MM.1S (cell line): Measurements from ENCODE around the gene NCKAP5.
"Not testable (repeated sequence)": the region's sequence is repeated elsewhere in the genome, so short reads cannot be mapped to it uniquely, and the experiment has no call there.

Experiments
- DNase-seq: peaks from one replicate; pipeline ENCODE4 v3.0.0-alpha.2; 2015
- H2AFZ ChIP-seq: fragments of 300-600 bp; sonication (generic); 2 replicates; pipeline ENCODE4 v1.6.0; 2016; ENCODE audit warnings: antibody characterized with exemption, low read length
- H3F3A ChIP-seq: fragments of 300-600 bp; sonication (generic); 2 replicates; pipeline ENCODE4 v1.6.1; 2016; ENCODE audit warnings: mild to moderate bottlenecking, antibody characterized with exemption, low read length, moderate library complexity, mixed read lengths; ENCODE audit not compliant: insufficient read depth
- H3K27ac ChIP-seq: fragments of 300-600 bp; sonication (generic); 2 replicates; pipeline ENCODE4 v1.5.1; 2016; ENCODE audit warnings: mild to moderate bottlenecking, low read length
- H3K27me3 ChIP-seq: fragments of 300-600 bp; sonication (generic); replicated peaks from 2 replicates; pipeline ENCODE4 v1.6.0; 2016; ENCODE audit warnings: low read length; ENCODE audit not compliant: insufficient read depth
- H3K36me3 ChIP-seq: fragments of 300-600 bp; sonication (generic); replicated peaks from 2 replicates; pipeline ENCODE4 v1.6.1; 2016; ENCODE audit warnings: mild to moderate bottlenecking, low read length, mixed read lengths; ENCODE audit not compliant: insufficient read depth
- H3K4me1 ChIP-seq: fragments of 300-600 bp; sonication (generic); 2 replicates; pipeline ENCODE4 v1.6.1; 2016; ENCODE audit warnings: low read length, mixed read lengths
- H3K4me2 ChIP-seq: fragments of 300-600 bp; sonication (generic); 2 replicates; pipeline ENCODE4 v1.6.0; 2016; ENCODE audit warnings: low read depth, low read length
- H3K4me3 ChIP-seq: fragments of 300-600 bp; sonication (generic); 2 replicates; pipeline ENCODE4 v1.5.1; 2016; ENCODE audit warnings: low read length, mixed read lengths
- H3K79me2 ChIP-seq: fragments of 300-600 bp; sonication (generic); 2 replicates; pipeline ENCODE4 v1.6.1; 2016; ENCODE audit warnings: mixed run types, low read length, mixed read lengths
- H3K9ac ChIP-seq: fragments of 300-600 bp; sonication (generic); 2 replicates; pipeline ENCODE4 v1.6.1; 2016; ENCODE audit warnings: low read length, mixed read lengths
- H3K9me2 ChIP-seq: fragments of 300-600 bp; sonication (generic); replicated peaks from 2 replicates; pipeline ENCODE4 v1.6.1; 2016; ENCODE audit warnings: mild to moderate bottlenecking, low read length, mixed read lengths; ENCODE audit not compliant: insufficient read depth
- H3K9me3 ChIP-seq: fragments of 300-600 bp; sonication (generic); replicated peaks from 2 replicates; pipeline ENCODE4 v1.6.1; 2016; ENCODE audit warnings: mild to moderate bottlenecking, low read length, mixed read lengths; ENCODE audit not compliant: insufficient read depth
- H4K20me1 ChIP-seq: fragments of 300-600 bp; sonication (generic); 2 replicates; pipeline ENCODE4 v1.6.1; 2016; ENCODE audit warnings: mild to moderate bottlenecking, low read length, moderate library complexity, mixed read lengths; ENCODE audit not compliant: insufficient read depth
- CTCF ChIP-seq: fragments of 300-600 bp; sonication (generic); IDR thresholded peaks from 2 replicates; pipeline ENCODE4 v1.5.1; 2016; ENCODE audit warnings: antibody characterized with exemption, low read length, mixed read lengths
- EZH2 ChIP-seq: fragments of 300-600 bp; sonication (generic); optimal IDR thresholded peaks from 2 replicates; pipeline ENCODE3; 2017; ENCODE audit warnings: low read depth, mild to moderate bottlenecking, antibody characterized with exemption, low read length, mixed read lengths
- EZH2phosphoT487 ChIP-seq: fragments of 300-600 bp; sonication (generic); IDR thresholded peaks from 2 replicates; pipeline ENCODE4 v1.6.1; 2018; ENCODE audit warnings: antibody characterized with exemption, low read length

The NCKAP5 gene

GRCh38 chr2:133209325-133209724, 358.9 kb downstream of the NCKAP5 start:
- H3K9ac ChIP-seq, result no peak overlapping the region
- H3K9me3 ChIP-seq, result no peaks in the 10 kb centered on the region
- no peak overlapping the region for H3K27ac ChIP-seq
- DNase-seq, result no peak
- no peaks in the 10 kb centered on the region for H4K20me1 ChIP-seq
- H3F3A ChIP-seq, result no peaks in the 10 kb centered on the region
- H3K79me2 ChIP-seq, result no peaks in the 10 kb centered on the region
- no peak for TF ChIP-seq CTCF
- TF ChIP-seq EZH2, result no peak
- no peak for TF ChIP-seq EZH2phosphoT487
- H3K4me3 ChIP-seq, result no peak overlapping the region
- no peaks in the 10 kb centered on the region for H3K27me3 ChIP-seq
- H3K36me3 ChIP-seq, result no peaks in the 10 kb centered on the region
- no peak overlapping the region for H2AFZ ChIP-seq
- no peaks in the 10 kb centered on the region for H3K9me2 ChIP-seq
- H3K4me2 ChIP-seq, result no peak overlapping the region
- no peaks in the 10 kb centered on the region for H3K4me1 ChIP-seq

GRCh38 chr2:133206666-133207065, 361.6 kb downstream of the NCKAP5 start:
- not testable (repeated sequence) for H4K20me1 ChIP-seq, H3K4me2 ChIP-seq, H3K4me3 ChIP-seq, H3K9me2 ChIP-seq, H3K9me3 ChIP-seq, H3K9ac ChIP-seq, H3K27ac ChIP-seq, H3K4me1 ChIP-seq, H2AFZ ChIP-seq, DNase-seq, H3F3A ChIP-seq, H3K36me3 ChIP-seq, H3K79me2 ChIP-seq, H3K27me3 ChIP-seq

GRCh38 chr2:133204421-133204820, 363.8 kb downstream of the NCKAP5 start:
- TF ChIP-seq EZH2 (no peak), EZH2phosphoT487 (no peak), CTCF (no peak)
- H3K27ac ChIP-seq, result no peak overlapping the region
- H3K79me2 ChIP-seq, result no peaks in the 10 kb centered on the region
- H3F3A ChIP-seq, result no peaks in the 10 kb centered on the region
- no peaks in the 10 kb centered on the region for H3K36me3 ChIP-seq
- H3K4me2 ChIP-seq, result no peak overlapping the region
- H2AFZ ChIP-seq, result no peak overlapping the region
- no peak overlapping the region for H3K9ac ChIP-seq
- H3K4me3 ChIP-seq, result no peak overlapping the region
- H3K9me2 ChIP-seq, result no peaks in the 10 kb centered on the region
- DNase-seq, result no peak
- H3K4me1 ChIP-seq, result no peaks in the 10 kb centered on the region
- H4K20me1 ChIP-seq, result no peaks in the 10 kb centered on the region
- H3K27me3 ChIP-seq, result no peaks in the 10 kb centered on the region
- H3K9me3 ChIP-seq, result no peaks in the 10 kb centered on the region

- Histone ChIP-seq H3K9me2 (no peaks in the 10 kb centered on the region; the same call in 1 of the 2 replicates), H3K4me2 (no peak overlapping the region), H3K79me2 (no peaks in the 10 kb centered on the region), H2AFZ (no peak overlapping the region), H3K4me1 (no peaks in the 10 kb centered on the region), H3K27me3 (no peaks in the 10 kb centered on the region), H3K27ac (no peak overlapping the region), H3F3A (no peaks in the 10 kb centered on the region), H3K9ac (no peak overlapping the region), H3K36me3 (no peaks in the 10 kb centered on the region), H3K4me3 (no peak overlapping the region), H4K20me1 (no peaks in the 10 kb centered on the region), H3K9me3 (no peaks in the 10 kb centered on the region)
- DNase-seq, result no peak
- TF ChIP-seq EZH2phosphoT487, result no peak
Observed at GRCh38 chr2:133200684-133201421, 367.4 kb downstream of the NCKAP5 start.
